Liver (tissue), 9 donors: Measurements from ENCODE around the gene OR1K1. TPM values are rescaled to one million over a fixed set of nuclear protein-coding genes. Genes with fewer than 3 reads are reported as not detected.

Experiments
- DNase-seq: peaks from one replicate; pipeline ENCODE4 v3.0.0-alpha.2; 2017; ENCODE audit warnings: low spot score
- H3K27ac ChIP-seq, 2 donors: one replicate each; pipeline ENCODE4 v1.7.0; 2013; ENCODE audit warnings: inconsistent platforms in 2 of 2, low read length in 2 of 2, control low read depth in 1 of 2, low read depth in 1 of 2, mild to moderate bottlenecking in 1 of 2
- H3K27me3 ChIP-seq, 4 donors: one replicate each; pipeline versions ENCODE4 v1.6.1 to v1.7.0; 2013; ENCODE audit warnings: low read length in 3 of 4, inconsistent platforms in 1 of 4, mild to moderate bottlenecking in 1 of 4, moderate library complexity in 1 of 4; ENCODE audit not compliant: control insufficient read depth in 4 of 4, insufficient read depth in 4 of 4
- H3K36me3 ChIP-seq, 4 donors: one replicate each; pipeline versions ENCODE4 v1.6.1 to v1.7.0; 2013; ENCODE audit warnings: low read length in 3 of 4, mild to moderate bottlenecking in 3 of 4, low read depth in 1 of 4, moderate library complexity in 1 of 4; ENCODE audit not compliant: control insufficient read depth in 4 of 4, insufficient read depth in 3 of 4
- H3K4me1 ChIP-seq, 4 donors: one replicate each; pipeline versions ENCODE4 v1.6.1 to v1.7.0; 2013; ENCODE audit warnings: low read length in 3 of 4, mild to moderate bottlenecking in 3 of 4, moderate library complexity in 1 of 4; ENCODE audit not compliant: control insufficient read depth in 4 of 4, insufficient read depth in 4 of 4
- H3K4me3 ChIP-seq, 3 donors: one replicate each; pipeline versions ENCODE4 v1.6.1 to v1.7.0; 2013; ENCODE audit warnings: low read length in 3 of 3, control low read depth in 1 of 3, low read depth in 1 of 3, mild to moderate bottlenecking in 1 of 3
- H3K9ac ChIP-seq, 2 donors: one replicate each; pipeline ENCODE4 v1.7.0; 2013; ENCODE audit warnings: low read length in 2 of 2, mild to moderate bottlenecking in 2 of 2, moderate library complexity in 2 of 2, control low read depth in 1 of 2, low read depth in 1 of 2
- H3K9me3 ChIP-seq, 4 donors: one replicate each; pipeline versions ENCODE4 v1.6.1 to v1.7.0; 2013; ENCODE audit warnings: low read length in 3 of 4; ENCODE audit not compliant: control insufficient read depth in 4 of 4
- CTCF ChIP-seq: fragments of 150-350 bp; IDR thresholded peaks from 2 replicates; pipeline ENCODE4 v1.5.1; 2017; ENCODE audit warnings: improper control_type of control experiment, low read depth, low read length; ENCODE audit not compliant: missing input control
- EGR1 ChIP-seq, 2 donors: IDR thresholded peaks; 2 replicates each; pipeline ENCODE4 v1.6.1; 2016 to 2018; ENCODE audit warnings: antibody characterized with exemption in 2 of 2, low read depth in 2 of 2
- FOXA1 ChIP-seq: IDR thresholded peaks from 2 replicates; pipeline ENCODE4 v1.6.1; 2016; ENCODE audit warnings: antibody characterized with exemption
- GABPA ChIP-seq, 2 donors: IDR thresholded peaks in 1 of 2; conservative IDR thresholded peaks in 1 of 2; 2 replicates each; pipeline ENCODE4 v1.6.1; 2016; ENCODE audit warnings: antibody characterized with exemption in 2 of 2, mild to moderate bottlenecking in 1 of 2, moderate library complexity in 1 of 2
- HNF4A ChIP-seq, 2 donors: conservative IDR thresholded peaks; 2 replicates each; pipeline ENCODE4 v1.6.1; 2016; ENCODE audit warnings: antibody characterized with exemption in 2 of 2, mild to moderate bottlenecking in 2 of 2
- JUND ChIP-seq, 2 donors: IDR thresholded peaks; 2 replicates each; pipeline ENCODE4 v1.6.1; 2016; ENCODE audit warnings: antibody characterized with exemption in 2 of 2
- NR2F2 ChIP-seq: IDR thresholded peaks from 2 replicates; pipeline ENCODE4 v1.6.1; 2016; ENCODE audit warnings: antibody characterized with exemption
- RXRA ChIP-seq, 2 donors: IDR thresholded peaks; 2 replicates each; pipeline ENCODE4 v1.6.1; 2017 to 2018; ENCODE audit warnings: antibody characterized with exemption in 2 of 2, mild to moderate bottlenecking in 1 of 2
- TAF1 ChIP-seq: conservative IDR thresholded peaks from 2 replicates; pipeline ENCODE4 v1.6.1; 2016; ENCODE audit warnings: antibody characterized with exemption, mild to moderate bottlenecking
- YY1 ChIP-seq: IDR thresholded peaks from 2 replicates; pipeline ENCODE4 v1.6.1; 2016; ENCODE audit warnings: antibody characterized with exemption, mild to moderate bottlenecking
- WGBS: extraction: QIAGEN DNeasy Blood & Tissue Kit; methylation state at CpG from one replicate; pipeline ENCODE4 v1.1.7; 2013; 5-methylcytosine and 5-hydroxymethylcytosine counted together
- polyA plus RNA-seq, 2 donors: library from polyadenylated mRNA; stranded (reverse) in 1 of 2; unstranded in 1 of 2; fragments of 200-250 nt in 1 of 2; fragments of >200 nt in 1 of 2; fragmentation: Nextera tagmentation in 1 of 2; extraction: Ambion mirVana in 1 of 2; gene quantifications; one replicate each; pipeline versions ENCODE4 v1.2.1 to v1.2.3, GENCODE V29; 2013 to 2015
- total RNA-seq, 2 donors: library from RNA; depleted of rRNA; stranded (reverse); fragments of >200 nt; gene quantifications; one replicate each; pipeline ENCODE4 v1.2.3, GENCODE V29; 2014
- donor health status: healthy.
- donor health status: healthy.
- donor health status: healthy.
- donor health status: healthy.
- donor health status: healthy.

OR1K1 gene
- total and polyA plus RNA-seq, 4 donors = not detected

- no peak for DNase-seq
Observed at GRCh38 chr9:122767817-122768216, 32.1 kb upstream of the OR1K1 start.

GRCh38 chr9:122777052-122777451 lies 22.9 kb upstream of the OR1K1 start:
- no peak overlapping the region for H3K27ac ChIP-seq
- no peak for TF ChIP-seq HNF4A (conservative IDR thresholded peaks at IDR 0.05)
- H3K27me3 ChIP-seq = no peaks in the 10 kb centered on the region
- no peak overlapping the region for H3K4me3 ChIP-seq
- H3K4me1 ChIP-seq = no peaks in the 10 kb centered on the region
- H3K9me3 ChIP-seq = peaks cover 0 to 4% (median 2%) of the 10 kb centered on the region in 4 donors
- H3K36me3 ChIP-seq = no peaks in the 10 kb centered on the region
- no peak for DNase-seq
- 84% methylated on average over 8 of the region's 8 CpGs for WGBS
- no peak overlapping the region for H3K9ac ChIP-seq

More at GRCh38 chr9:122767817-122768216, 32.1 kb upstream of the OR1K1 start:
- no peak overlapping the region for H3K9ac ChIP-seq
- H3K4me1 ChIP-seq = no peaks in the 10 kb centered on the region
- TF ChIP-seq YY1 (no peak), JUND (IDR thresholded peaks at IDR 0.05) (no peak)
- H3K27me3 ChIP-seq = no peaks in the 10 kb centered on the region
- no peaks in the 10 kb centered on the region for H3K36me3 ChIP-seq
- H3K4me3 ChIP-seq = no peak overlapping the region
- WGBS = 83% methylated on average over 4 of the region's 4 CpGs
- peaks cover 2 to 13% (median 6%) of the 10 kb centered on the region in 4 donors for H3K9me3 ChIP-seq
- no peak overlapping the region for H3K27ac ChIP-seq

GRCh38 chr9:122777935-122778627 lies 21.8 kb upstream of the OR1K1 start:
- Histone ChIP-seq H3K27me3 (no peaks in the 10 kb centered on the region), H3K9me3 (peaks cover 0 to 4% (median 2%) of the 10 kb centered on the region in 4 donors), H3K4me1 (no peaks in the 10 kb centered on the region), H3K9ac (no peak overlapping the region), H3K4me3 (no peak overlapping the region), H3K27ac (no peak overlapping the region), H3K36me3 (no peaks in the 10 kb centered on the region)
- TF ChIP-seq TAF1 = no peak
- TF ChIP-seq GABPA (IDR thresholded peaks at IDR 0.05 in 1 of 2, conservative IDR thresholded peaks at IDR 0.05 in 1 of 2) = no peak
- no peak for TF ChIP-seq NR2F2
- TF ChIP-seq FOXA1 = no peak
- TF ChIP-seq JUND (IDR thresholded peaks at IDR 0.05) = no peak
- 79% methylated on average over 3 of the region's 3 CpGs for WGBS
- DNase-seq = no peak

- H3K27ac ChIP-seq = no peak overlapping the region
- no peak for DNase-seq
- WGBS = 85% methylated on average over 3 of the region's 3 CpGs
- peaks cover 0 to 2% (median 0%) of the 10 kb centered on the region in 4 donors for H3K9me3 ChIP-seq
- H3K4me3 ChIP-seq = no peak overlapping the region
- H3K4me1 ChIP-seq = no peaks in the 10 kb centered on the region
- TF ChIP-seq FOXA1 (no peak), GABPA (IDR thresholded peaks at IDR 0.05 in 1 of 2, conservative IDR thresholded peaks at IDR 0.05 in 1 of 2) (no peak), EGR1 (IDR thresholded peaks at IDR 0.05; ENCODE audit: low read depth in 2 of 2) (no peak), RXRA (IDR thresholded peaks at IDR 0.05) (no peak), JUND (IDR thresholded peaks at IDR 0.05) (no peak)
- H3K27me3 ChIP-seq = no peaks in the 10 kb centered on the region
- no peaks in the 10 kb centered on the region for H3K36me3 ChIP-seq
- H3K9ac ChIP-seq = no peak overlapping the region
Observed at GRCh38 chr9:122779181-122779580, 20.7 kb upstream of the OR1K1 start.

- WGBS = 72% methylated on average over 4 of the region's 4 CpGs
- no peak overlapping the region for H3K27ac ChIP-seq
- no peak for DNase-seq
- H3K4me3 ChIP-seq = no peak overlapping the region
- no peaks in the 10 kb centered on the region for H3K27me3 ChIP-seq
- no peak overlapping the region for H3K9ac ChIP-seq
- H3K36me3 ChIP-seq = no peaks in the 10 kb centered on the region
- no peaks in the 10 kb centered on the region for H3K4me1 ChIP-seq
- no peak for TF ChIP-seq EGR1 (IDR thresholded peaks at IDR 0.05; ENCODE audit: low read depth in 2 of 2)
- TF ChIP-seq CTCF = no peak
- no peak for TF ChIP-seq GABPA (IDR thresholded peaks at IDR 0.05 in 1 of 2, conservative IDR thresholded peaks at IDR 0.05 in 1 of 2)
- H3K9me3 ChIP-seq = no peaks in the 10 kb centered on the region
Observed at GRCh38 chr9:122780026-122780425, 19.9 kb upstream of the OR1K1 start.
